GF-D8 (cell line): Measurements from ENCODE around the gene PARS2.

Source experiments
- DNase-seq: peaks from one replicate; lab custom pipeline; 2025; lab: John Stamatoyannopoulos, UW

PARS2 gene

DNA sequence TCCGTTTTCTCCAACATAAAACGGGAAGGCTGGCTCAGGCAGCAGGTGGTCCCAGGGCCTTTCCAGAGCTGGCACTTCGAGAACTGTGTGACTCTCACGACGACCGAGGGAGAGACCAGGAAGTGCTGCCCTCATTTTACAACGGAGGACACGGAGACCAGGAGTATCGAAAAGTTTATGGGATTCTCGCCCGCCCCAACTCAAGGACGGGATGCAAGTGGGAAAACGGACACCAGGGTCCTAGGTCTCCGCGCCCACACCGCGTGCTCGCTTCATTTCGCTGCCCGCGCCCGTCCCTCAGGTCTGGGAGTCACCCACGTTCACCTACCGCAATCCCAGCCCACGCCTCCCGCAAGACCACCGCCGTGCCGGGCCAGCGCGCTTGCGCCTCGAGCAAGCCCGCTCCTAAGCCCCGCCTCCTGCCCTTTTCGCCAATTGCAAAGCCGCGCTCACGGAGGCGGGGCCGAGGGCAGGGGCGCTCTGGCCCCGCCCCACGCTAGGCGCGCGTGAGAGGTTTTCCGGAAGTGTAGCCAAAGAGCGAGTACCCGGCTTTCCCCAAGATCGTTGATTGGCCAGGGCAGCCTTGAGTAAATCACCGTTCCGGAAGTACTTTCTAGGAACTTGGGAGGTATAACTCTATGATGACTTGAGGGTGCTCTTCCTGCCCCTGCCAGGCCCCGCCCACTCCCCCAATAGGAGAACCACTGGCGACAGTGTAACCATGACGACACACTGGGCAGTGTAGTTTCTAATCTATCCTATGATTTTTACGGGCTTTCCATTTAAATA, at the start of gene PARS2:
TSS of gene PARS2 (minus strand) at position 391 of the 789 bp plus-strand sequence. CDS start 5,362 bp downstream, outside the sequence.
- DNase-seq = peak; percentile 98

DNA sequence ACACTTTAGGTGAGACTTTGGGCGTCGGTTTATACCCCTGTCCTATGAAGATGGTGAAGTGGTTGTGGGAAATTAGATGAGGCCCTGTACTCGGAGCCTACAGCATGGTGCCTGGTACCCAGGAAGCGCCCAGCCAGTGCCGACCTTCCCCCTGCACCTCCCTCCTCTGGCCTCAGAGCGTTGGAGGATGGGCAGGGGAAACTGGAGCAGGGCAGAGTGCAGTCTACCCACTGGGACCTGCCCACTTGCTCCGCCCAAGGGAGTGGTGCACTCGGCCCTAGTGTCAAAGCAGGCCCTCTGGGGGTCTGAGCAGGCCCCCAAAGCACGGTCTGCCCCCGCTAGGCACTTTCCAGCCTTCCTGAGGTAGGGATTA, 49.8 kb upstream of the PARS2 start:
- no peak for DNase-seq

DNA sequence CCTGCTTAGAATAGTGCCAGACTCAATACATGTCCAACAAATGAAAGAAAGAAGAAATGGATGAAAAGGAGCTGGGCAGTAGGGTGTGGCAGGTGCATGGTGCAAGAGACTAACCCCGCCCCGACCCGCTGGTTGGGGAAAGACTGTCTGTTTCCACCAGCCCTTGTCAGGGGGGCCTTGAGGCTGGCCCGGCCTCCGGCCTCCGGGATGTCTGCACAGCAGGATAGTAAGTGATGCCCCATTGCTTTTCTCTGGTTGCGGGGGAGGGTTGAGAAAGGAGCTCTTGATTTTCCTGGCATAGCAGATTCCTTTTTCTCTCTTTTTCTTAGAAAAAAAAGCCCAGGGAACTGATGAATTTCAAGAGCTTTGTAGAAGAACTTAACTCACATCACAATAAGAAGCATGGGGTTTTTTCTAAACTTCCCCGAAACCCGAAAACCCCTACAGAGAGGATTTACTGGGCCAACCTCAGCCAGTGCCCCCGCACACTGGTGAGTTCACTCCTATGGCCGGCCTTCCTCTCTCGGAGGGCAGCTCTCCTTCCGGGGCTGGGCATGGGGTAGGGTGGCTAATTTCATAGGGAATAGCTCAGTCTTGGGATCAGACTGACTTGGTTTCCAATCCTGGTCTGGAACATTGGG, 49.3 kb upstream of the PARS2 start:
- no peak for DNase-seq

DNA sequence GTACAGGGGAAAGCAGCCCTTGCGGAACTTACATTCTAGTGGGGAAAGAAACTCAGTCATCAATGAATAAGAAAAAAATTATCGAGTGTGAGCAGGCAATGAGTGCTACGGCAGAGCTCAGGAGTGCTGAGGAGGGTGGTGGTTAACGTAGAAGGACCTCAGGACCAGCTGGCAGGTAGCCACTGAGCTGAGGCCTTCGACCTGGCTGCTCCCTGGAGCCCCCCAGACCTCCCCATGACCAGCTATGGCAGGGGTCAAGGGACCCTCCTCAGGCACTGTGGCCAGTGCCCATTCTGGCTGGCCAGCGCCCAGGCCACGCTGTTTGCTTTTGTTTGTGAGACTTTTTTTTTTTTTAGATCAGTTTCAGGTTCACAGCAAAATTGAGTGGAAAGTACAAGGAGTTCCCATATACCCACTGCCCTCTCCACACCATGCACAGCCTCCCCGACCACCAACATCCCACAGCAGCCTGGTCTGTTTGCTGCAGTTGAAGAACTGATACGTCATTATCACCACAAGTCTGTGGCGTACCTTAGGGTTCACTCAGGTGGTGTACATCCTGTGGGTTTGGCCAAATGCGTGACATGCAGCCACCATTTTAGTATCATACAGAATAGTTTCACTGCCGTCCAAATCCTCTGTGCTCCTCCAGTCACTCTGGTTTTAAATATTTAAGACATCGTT, 48.6 kb upstream of the PARS2 start:
- DNase-seq = no peak

DNA sequence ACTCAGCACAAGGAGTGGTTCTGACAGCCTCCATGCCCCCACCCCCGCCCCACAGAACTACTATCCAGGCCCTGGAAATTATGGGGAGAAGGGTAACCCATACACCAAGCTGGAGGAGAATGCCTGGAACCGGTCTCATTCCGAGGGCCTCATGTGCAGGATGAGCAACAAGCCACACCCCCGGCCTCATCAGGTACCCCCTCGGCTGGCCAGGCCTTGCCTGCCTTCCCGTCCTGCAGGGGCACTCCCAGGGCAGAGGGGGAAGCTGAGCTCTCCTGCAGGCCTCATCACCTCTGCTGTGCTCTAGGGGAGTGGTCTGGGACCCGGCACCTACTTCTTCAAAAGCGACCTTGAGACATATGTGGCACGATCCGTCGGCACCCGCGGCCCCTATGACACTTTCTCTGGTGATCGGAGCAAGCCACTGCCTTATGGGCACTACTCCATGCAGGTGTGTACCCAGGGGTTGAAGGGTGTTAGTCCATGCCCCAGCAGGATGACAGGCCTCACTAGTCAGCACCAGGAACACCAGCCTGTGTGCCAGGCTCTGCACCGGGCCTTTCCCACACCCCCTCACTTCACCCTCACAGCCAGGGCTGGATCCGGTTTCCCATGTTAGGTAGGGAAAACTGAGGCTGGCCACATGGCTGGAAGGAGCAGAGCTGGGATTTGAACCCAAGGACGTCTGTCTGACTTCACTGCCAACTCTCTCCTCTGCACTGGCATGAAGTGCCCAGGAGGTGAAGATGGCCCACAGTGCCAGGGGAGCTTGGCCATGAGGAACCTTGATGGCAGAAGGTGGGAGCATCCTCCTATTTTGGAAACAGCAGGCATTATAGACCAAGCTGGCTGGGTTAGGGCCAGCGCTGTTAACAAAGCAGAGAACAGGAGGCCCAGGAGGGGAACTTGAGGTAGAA, 47.7 kb upstream of the PARS2 start:
- DNase-seq = no peak

DNA sequence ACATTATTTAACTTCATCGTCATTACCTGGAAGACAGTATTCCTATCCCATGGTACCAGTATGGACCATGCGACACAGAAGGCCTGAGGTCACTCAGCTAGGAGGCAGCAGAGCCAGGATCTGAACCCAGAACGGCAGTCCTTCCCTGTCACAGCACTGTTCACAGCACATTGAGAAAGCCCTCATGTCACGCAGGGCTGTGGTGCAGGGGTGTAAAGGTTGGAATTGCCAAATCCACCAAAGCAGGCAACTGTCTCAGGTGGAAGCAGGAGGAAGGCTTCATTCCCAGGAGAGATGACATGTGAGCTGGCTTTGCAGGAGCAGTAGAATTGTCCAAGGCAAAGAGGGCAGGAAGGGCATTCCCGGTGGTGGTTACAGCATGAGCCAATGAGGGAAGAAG, 46.7 kb upstream of the PARS2 start:
- DNase-seq = no peak

DNA sequence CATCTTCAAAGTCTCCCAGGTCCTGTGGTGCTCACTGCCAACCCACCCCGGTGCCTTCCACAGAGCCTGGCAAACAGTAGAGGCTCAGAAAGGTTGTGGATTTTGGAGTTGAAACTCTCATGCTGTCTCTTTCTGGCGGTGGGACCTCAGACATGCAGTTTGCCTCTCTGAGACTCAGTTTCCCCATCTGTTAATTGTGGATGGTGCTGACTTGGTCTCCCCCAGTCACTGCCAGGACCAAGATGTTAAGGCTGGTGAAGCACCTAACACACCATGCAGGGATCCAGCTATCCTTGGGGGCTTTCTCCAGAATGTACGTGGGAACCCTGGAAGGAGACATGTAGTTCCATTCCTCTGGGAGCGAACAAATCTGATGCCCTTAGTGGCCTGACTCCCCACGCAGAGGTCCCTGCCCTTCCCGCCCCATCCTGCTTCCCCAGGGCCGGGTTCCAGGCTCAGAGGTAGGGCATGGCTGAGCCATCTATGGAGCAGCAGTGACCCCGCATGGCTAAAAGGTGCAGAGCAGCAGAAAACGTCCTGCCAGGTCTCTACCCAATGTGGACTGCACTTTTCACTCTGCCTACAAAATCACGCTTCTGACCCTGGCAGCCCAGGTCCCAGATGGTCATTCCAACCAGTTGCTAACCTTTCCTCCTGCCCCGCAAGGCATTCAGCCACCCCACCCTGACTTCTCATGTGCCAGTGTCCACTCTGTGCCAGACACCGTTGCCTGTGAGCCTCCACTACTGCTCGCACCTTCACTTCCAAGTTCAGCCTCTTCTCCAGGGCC, 46.0 kb upstream of the PARS2 start:
- no peak for DNase-seq

DNA sequence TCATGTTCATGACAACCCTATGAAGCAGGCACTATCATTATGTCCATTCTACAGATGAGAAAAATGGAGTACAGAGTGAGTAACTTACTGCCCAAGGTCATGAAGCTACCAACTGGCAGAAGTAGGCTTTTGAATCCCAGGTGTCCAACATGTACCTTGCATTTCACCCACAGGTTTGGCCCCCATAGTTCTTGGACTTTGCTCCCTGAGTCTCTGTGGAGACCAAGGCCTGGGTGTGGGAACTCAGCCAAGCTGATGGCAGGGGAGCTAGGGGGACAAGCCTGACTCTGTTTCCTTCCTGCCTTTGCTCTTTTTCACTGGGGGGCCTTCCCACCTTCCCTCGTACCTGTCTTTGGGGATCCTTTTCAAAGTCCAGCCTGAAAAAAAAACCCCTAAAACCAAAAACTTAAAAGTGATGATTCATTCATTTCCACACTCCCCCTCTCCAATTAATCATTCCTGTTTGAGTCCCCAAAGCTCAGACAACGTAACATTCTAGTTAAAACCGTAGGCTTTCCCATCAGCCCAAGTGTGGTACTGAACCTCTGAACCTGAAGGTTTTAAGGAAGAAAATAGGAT, 45.3 kb upstream of the PARS2 start:
- no peak for DNase-seq

DNA sequence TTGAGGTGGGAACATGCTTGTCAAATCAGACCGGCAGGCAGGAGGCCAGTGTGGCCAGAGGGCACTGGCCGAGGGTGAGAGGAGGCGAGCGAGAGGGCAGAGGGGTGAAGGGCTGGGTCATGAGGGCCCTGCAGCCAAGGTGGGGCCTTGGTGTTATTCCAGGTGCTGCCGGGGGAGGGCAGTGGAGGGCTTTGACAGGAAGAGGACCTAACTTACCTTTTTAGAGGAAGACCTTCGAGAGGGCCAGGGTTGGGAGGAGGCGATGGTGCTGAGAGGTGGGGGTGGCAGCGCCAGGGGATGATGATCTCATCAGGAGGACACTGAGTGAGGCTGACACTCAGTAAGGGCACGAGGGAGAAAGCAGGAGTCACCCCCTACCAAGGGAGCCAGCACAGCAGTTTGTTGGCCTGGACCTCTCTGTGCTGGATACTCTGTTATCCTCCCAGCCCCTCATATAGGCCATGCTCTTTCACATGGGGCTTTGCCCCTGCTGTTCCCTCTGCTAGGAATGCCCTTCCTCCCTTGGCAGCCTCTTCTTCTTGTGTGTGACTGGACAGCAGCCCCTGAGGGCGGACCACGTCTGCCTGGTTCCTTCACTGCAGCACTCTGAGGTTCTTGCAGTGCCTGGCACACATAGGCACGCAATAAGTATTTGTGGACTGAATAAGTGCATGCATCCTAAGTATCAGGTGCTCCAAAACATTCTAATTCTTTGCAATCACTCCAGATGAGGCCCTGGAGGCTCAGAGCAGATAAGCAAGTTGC, 44.3 kb upstream of the PARS2 start:
- no peak for DNase-seq

DNA sequence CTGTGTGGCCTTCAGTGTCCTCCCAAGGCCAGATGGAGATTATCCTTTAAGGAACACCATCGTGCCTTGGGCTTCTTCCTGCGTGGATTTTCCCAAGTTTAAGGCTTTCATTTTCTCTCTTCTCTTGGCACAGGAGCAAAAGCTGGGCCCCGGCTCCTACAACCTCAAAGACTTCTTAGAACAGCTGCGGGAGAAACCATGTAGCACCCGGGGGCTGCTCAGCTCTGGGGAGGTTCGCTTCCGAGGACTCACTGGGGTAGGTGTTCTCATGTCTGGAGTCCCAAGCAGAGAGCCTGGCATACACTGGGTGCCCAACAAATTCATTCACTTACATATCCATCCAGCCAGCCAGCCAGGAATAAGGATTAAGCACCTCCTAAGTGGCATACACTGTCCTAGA, 43.4 kb upstream of the PARS2 start:
- no peak for DNase-seq

DNA sequence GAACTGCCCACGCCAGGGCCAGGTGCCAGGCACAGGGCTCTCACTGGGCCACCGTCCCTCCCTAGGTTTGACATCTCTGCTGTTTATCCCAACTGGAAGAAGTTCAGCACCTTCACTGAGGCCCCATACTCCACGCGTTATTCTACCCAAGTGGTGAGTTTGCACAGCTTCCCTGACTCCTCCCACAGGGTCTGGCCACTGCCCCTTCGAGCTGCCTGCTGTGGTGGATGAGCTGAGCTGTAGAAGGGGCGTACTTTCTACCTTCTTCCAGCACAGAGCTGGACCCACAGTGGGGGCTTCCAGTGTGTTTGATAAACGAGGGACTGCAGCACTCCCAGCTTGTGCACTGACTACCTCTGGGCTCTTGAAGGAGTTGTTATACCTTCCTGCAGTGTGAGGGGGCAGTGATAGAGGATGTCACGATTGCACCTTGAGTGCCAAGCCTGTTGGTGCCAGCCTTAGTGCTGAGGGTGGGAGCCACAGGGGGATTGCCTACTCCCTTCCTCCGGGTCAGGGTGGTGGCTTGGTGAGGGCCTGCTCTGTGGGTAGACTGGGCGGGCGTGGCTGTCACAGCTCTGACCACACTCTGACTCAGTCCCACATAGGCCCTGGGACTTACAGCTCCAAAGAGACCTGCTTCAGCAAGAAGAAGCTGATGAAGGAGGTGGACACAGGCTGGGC, 42.7 kb upstream of the PARS2 start:
- no peak for DNase-seq

DNA sequence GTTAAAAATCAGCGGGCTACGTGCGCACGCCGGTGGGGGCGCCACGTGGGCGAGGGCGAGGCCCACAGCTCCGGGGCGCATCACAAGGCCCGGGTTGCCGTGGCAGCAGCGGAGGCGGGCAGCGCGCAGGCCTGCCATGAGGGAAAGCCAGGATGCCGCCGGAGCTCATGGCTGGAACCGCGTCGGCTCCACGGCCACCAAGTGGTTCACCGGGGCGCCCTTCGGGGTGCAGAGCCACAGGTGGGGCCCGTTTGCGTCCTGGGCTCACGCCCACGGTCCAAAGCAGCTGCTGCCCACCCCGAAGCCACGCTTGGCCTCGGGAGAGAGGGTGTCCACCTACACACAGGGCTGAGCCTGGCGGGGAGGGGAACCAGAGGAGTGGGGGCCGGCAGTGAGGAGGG, 41.7 kb upstream of the PARS2 start:
- no peak for DNase-seq

DNA sequence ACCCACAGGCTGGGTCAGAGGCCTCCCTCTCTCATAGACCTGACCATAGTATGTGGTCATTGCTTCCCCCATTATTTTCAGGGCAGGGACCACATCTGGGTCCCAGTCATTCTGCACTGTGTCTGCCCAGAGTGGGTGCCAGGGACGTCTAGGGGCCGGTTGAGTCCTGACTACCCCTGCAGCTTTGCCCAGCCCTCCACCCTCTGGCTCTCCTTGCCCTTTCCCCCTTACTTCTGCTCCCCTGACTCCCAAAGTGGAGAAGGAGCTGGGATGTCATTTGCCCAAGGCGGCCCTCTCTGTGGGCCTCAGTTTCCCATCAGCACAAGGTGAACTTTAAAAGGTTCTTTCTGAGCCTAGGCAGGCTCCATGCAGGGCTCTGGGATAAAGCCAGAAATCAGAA, 41.1 kb upstream of the PARS2 start:
- no peak for DNase-seq

DNA sequence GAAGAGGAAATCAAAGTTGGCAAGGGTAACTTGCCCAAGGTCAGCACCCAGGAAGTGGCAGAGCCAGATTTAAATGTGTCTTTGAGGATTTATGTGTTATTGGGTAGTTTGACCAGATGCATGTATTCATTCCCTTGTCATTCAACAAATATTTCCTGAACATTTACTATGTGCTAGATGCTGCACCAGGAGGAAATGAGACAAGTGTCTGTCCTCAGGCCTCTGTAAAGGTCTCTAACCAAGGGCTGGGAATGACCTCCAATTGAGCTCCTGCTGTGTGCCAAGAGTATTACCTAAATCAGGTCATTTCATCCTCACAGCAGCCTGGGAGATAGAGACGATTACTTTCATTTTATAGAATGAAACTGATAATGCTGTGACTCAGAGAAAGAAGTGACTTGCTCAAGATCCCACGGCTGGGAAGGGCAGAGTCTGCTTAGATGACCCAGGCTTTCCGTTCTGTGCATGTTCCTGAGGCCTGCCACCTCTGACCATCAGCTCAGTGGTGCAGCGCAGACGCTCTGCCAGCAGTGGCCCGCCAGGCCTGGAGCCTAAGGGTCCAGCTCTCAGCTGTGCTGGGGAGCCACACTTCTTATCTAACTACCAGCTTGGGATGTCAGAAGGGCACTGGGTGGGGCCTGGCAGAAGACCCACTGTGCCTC, 40.3 kb upstream of the PARS2 start:
- no peak for DNase-seq

DNA sequence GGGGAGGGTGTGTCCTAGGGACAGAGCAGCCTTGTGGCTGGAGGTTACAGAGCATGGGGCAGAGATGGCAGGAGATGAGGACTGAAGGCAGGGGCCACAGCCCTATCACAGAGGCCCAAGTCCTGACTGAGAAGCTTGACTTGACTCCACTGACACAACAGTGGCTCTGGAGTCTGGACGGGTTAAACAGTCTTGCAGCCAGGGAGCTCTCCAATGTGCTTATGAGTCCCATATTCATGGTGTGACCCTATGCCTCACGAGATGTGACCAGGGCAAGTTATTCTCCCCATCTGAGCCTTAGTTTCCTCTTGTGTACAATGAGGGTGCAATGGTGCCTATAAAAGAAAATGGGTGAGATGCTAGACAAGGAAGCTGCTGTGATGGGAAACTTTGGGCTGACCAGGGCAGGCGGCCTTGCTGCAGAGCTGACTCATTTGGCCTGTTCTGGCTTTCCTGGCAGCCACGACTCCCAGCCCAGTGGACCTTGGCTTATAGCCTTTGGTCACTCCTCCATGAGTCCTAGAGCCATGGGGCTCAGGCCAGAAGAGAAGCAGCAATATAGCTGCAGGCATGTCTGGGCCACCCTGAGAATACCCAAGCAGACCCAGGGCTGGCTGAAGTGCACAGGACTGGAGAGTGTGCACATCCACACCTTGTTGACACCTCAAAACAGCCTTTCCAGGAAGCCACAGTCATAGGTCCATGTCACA, 39.6 kb upstream of the PARS2 start:
- DNase-seq = no peak

DNA sequence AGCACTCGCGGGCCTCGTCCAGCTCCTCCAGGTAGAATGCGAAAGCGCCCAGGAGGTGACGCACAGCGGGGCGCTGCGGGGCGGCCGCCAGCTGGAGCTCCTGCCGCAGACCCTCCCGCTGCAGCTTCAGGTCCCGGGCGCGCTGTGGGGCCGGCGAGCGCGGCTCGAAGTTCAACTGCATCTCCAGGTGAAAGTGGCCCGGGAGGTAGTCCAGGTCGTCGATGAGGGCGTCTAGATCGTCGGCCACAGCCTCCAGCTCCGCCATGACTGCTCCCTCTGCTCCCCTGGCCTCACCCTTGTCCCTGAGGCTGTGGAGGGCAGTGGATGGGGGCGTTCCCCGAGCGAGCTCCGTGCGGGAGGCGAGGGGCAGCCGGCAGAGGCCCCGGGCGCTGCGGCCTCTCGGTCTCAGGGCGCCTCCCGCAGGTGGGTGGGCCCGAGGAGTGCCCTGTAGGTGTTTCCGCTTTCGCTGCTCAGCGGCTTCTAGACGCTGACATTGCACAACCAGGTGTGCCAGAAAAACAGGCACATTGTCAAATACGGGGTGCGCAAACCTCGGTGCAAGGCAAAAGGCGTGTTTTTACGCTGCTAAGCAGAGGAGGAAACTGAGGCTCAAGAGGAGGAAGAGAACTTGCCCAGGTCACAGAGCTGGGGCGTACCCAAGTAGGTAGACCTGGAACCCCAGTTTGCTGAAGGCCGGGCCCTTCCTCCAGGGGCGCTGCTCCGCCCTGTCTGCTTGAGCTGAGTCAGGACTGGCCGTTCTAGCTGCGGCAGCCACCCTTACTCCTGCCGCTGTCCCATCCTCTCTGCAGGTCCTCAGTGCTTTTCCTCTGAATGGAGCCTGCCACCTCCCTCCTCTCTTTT, 36.8 kb upstream of the PARS2 start, which contains the start of gene TTC22:
TSS of gene TTC22 (minus strand) at position 425 of the 861 bp plus-strand sequence. CDS start at position 265, 160 bp downstream.
- no peak for DNase-seq
